ENCODE data around the gene LRP8. TPM values are rescaled to one million over a fixed set of nuclear protein-coding genes. Genes with fewer than 3 reads are reported as not detected.
A peak's percentile ranks its signal among the peaks of the same experiment; 100 is the strongest.

LRP8 gene
- total and polyA plus RNA-seq, 2 of the 13 experiments (the other 11 are each of a cell fraction or from before 2014, with no cell fraction given), result 17.3 to 17.4 TPM

- TF ChIP-seq ZNF280D (CRISPR knock-in tag; IDR thresholded peaks at IDR 0.05) (peak; percentile 87; the same call in 1 of the 2 replicates), FOXO1 (CRISPR knock-in tag; IDR thresholded peaks at IDR 0.05) (peak; percentile 79), ETV5 (CRISPR knock-in tag; IDR thresholded peaks at IDR 0.05; ENCODE audit: borderline replicate concordance) (peak; percentile 96), ZBTB4 (CRISPR knock-in tag; IDR thresholded peaks at IDR 0.05; ENCODE audit: borderline replicate concordance) (peak; percentile 32; the same call in 1 of the 2 replicates), RFXANK (CRISPR knock-in tag; IDR thresholded peaks at IDR 0.05) (peak; percentile 71; the same call in 1 of the 2 replicates), BATF2 (CRISPR knock-in tag; IDR thresholded peaks at IDR 0.05) (no peak), ZNF143 (CRISPR knock-in tag; IDR thresholded peaks at IDR 0.05) (peak; percentile 48), CCAR2 (optimal IDR thresholded peaks at IDR 0.05; ENCODE audit: low read depth, low read length) (no peak), ZNF883 (CRISPR knock-in tag; IDR thresholded peaks at IDR 0.05; ENCODE audit: not compliant biosample characterization) (no peak), MED13 (CRISPR knock-in tag; IDR thresholded peaks at IDR 0.05) (no peak), ZGPAT (CRISPR knock-in tag; IDR thresholded peaks at IDR 0.05) (peak; percentile 89), TEAD2 (CRISPR knock-in tag; IDR thresholded peaks at IDR 0.05) (no peak), SNRNP70 (IDR thresholded peaks at IDR 0.05; ENCODE audit: low read depth, low read length) (no peak), STAT5B (CRISPR knock-in tag; IDR thresholded peaks at IDR 0.05) (no peak), NKX3-1 (CRISPR knock-in tag; IDR thresholded peaks at IDR 0.05) (no peak), HCFC1 (IDR thresholded peaks at IDR 0.05; ENCODE audit: low read depth, low read length) (peak; percentile 77), RFX5 (IDR thresholded peaks at IDR 0.05; ENCODE audit: low read depth, low read length) (peak; percentile 42; the same call in 1 of the 2 replicates), JUN (CRISPR knock-in tag; IDR thresholded peaks at IDR 0.05) (peak; percentile 71)
These were observed 89.4 kb downstream of the LRP8 start, which contains the start of gene MAGOH (continued) for GRCh38 chr1:53238197-53239155.
